Stimulated activated CD4-positive, alpha-beta T cell treated with anti-CD3 and anti-CD28 coated beads, Interleukin-12 subunit alpha, Interleukin-12 subunit beta, amount 100 ng/mL, for 4 hours (primary cell): ENCODE results near the gene PAX1.

Experiments used
- DNase-seq: peaks from one replicate; pipeline ENCODE4 v3.0.0-alpha.2; 2020

Gene PAX1

GRCh38 chr20:21741266-21741665 lies 35.8 kb downstream of the PAX1 start:
- no peak for DNase-seq

GRCh38 chr20:21762646-21763045 lies 57.2 kb downstream of the PAX1 start:
- no peak for DNase-seq

- no peak for DNase-seq
These were observed 61.8 kb downstream of the PAX1 start for GRCh38 chr20:21767200-21767738.

GRCh38 chr20:21767739-21768223 lies 62.3 kb downstream of the PAX1 start:
- no peak for DNase-seq
